K562 (cell line): ENCODE results near the gene RPRD1B. TPM values are rescaled to one million over a fixed set of nuclear protein-coding genes. Genes with fewer than 3 reads are reported as not detected.

Experiments
- CC2D1A ChIP-seq: fragments of 450-650 bp; IDR thresholded peaks from 2 replicates; pipeline ENCODE4 v1.6.1; 2017; ENCODE audit warnings: mild to moderate bottlenecking
- CEBPZ ChIP-seq: fragments of 150-350 bp; IDR thresholded peaks from 2 replicates; pipeline ENCODE4 v1.6.1; 2014; ENCODE audit warnings: low read depth, mild to moderate bottlenecking, low read length, borderline replicate concordance
- CHD1 ChIP-seq: fragments of 200-600 bp; sonication (generic); IDR thresholded peaks from one replicate; pipeline ENCODE4 v1.6.1; 2012; ENCODE audit warnings: mild to moderate bottlenecking, moderate library complexity, low read length, inconsistent platforms
- CHD4 ChIP-seq: fragments of 200-600 bp; sonication (generic); IDR thresholded peaks from 3 replicates; pipeline ENCODE4 v1.6.1; 2012; ENCODE audit warnings: low read depth, mild to moderate bottlenecking, mixed read lengths, low read length, inconsistent platforms; ENCODE audit not compliant: insufficient read depth, insufficient replicate concordance, poor library complexity, severe bottlenecking
- ERF ChIP-seq: fragments of 450-650 bp; formaldehyde crosslinking; IDR thresholded peaks from 2 replicates; pipeline ENCODE4 v1.4.0; 2020; ENCODE audit warnings: mild to moderate bottlenecking, mixed read lengths
- HNRNPUL1 ChIP-seq: fragments of 200-400 bp; formaldehyde crosslinking; IDR thresholded peaks from 2 replicates; pipeline ENCODE4 v1.6.1; 2017; ENCODE audit warnings: low read length
- ID3 ChIP-seq, 2 experiments: fragments of 250-450 bp in 1 of 2; fragments of 450-650 bp in 1 of 2; sonication (Bioruptor Pico) in 1 of 2; IDR thresholded peaks; 2 replicates each; pipeline versions ENCODE4 v1.6.1 to v1.8.0; 2016 to 2021; ENCODE audit warnings: mild to moderate bottlenecking in 2 of 2, moderate library complexity in 2 of 2, missing compliant biosample characterization in 1 of 2, missing genetic modification characterization in 1 of 2
- KLF1 ChIP-seq: fragments of 450-650 bp; IDR thresholded peaks from 2 replicates; pipeline ENCODE4 v1.6.1; 2016; ENCODE audit warnings: missing genetic modification characterization, missing compliant biosample characterization
- MCM7 ChIP-seq, 2 experiments: fragments of 450-650 bp; IDR thresholded peaks; 2 replicates each; pipeline ENCODE4 v1.6.1; 2016 to 2018
- MLX ChIP-seq, 2 experiments: fragments of 450-650 bp in 1 of 2; sonication (generic) in 1 of 2; formaldehyde crosslinking; conservative IDR thresholded peaks; 2 replicates each; pipeline versions ENCODE4 v1.4.0 to v1.8.1; 2020 to 2022; ENCODE audit warnings: mild to moderate bottlenecking in 1 of 2, missing genetic modification reagents in 1 of 2
- PYGO2 ChIP-seq: fragments of 450-650 bp; IDR thresholded peaks from 2 replicates; pipeline ENCODE4 v1.6.1; 2016; ENCODE audit warnings: mild to moderate bottlenecking, missing genetic modification characterization, moderate library complexity, missing compliant biosample characterization
- RBM22 ChIP-seq: fragments of 200-400 bp; formaldehyde crosslinking; IDR thresholded peaks from 2 replicates; pipeline ENCODE4 v1.6.1; 2018; ENCODE audit warnings: low read length, low read depth; ENCODE audit not compliant: poor library complexity, severe bottlenecking
- RCOR1 ChIP-seq, 2 experiments: IDR thresholded peaks; 2 replicates each; pipeline ENCODE4 v1.6.1; 2012; ENCODE audit warnings: low read depth in 2 of 2, low read length in 2 of 2, borderline replicate concordance in 1 of 2, improper control_type of control experiment in 1 of 2
- SMARCC2 ChIP-seq: fragments of 450-650 bp; IDR thresholded peaks from 2 replicates; pipeline ENCODE4 v1.6.1; 2017; ENCODE audit warnings: antibody characterized with exemption, moderate library complexity, mild to moderate bottlenecking, low read depth
- ZBTB12 ChIP-seq: fragments of 250-450 bp; sonication (Bioruptor Pico); IDR thresholded peaks from 2 replicates; pipeline ENCODE4 v1.4.0; 2020
- ZBTB34 ChIP-seq: fragments of 250-450 bp; sonication (Bioruptor Pico); IDR thresholded peaks from 2 replicates; pipeline ENCODE4 v1.8.0; 2021; ENCODE audit warnings: mild to moderate bottlenecking, moderate library complexity
- ZNF146 ChIP-seq: IDR thresholded peaks from one replicate; pipeline ENCODE4 v1.6.1; 2018; ENCODE audit warnings: missing compliant biosample characterization; ENCODE audit not compliant: unreplicated experiment
- ZNF436 ChIP-seq: fragments of 250-450, 450-650 bp; sonication (Bioruptor Pico); formaldehyde crosslinking; IDR thresholded peaks from 2 replicates; pipeline ENCODE4 v1.7.0; 2020; ENCODE audit warnings: mild to moderate bottlenecking
- polyA plus RNA-seq, 8 experiments: library from polyadenylated mRNA; depleted of rRNA in 4 of 8; stranded (reverse) in 5 of 8; unstranded in 3 of 8; fragments of >200 nt; fragmentation: Nextera tagmentation in 2 of 8; fragmentation: Illumina TruSeq in 1 of 8; extraction: Ambion mirVana in 2 of 8; extraction: Trizol in 1 of 8; gene quantifications; 2 replicates each; pipeline versions ENCODE4 v1.2.1 to v1.2.3, GENCODE V29; 2011 to 2014; ENCODE audit warnings: inconsistent platforms in 1 of 8, missing spikeins in 1 of 8
- total RNA-seq, 7 experiments: library from RNA; depleted of rRNA in 6 of 7; stranded (reverse); fragments of >200 nt in 6 of 7; fragmentation: Illumina TruSeq in 2 of 7; extraction: Trizol in 2 of 7; gene quantifications; 2 replicates each; pipeline versions ENCODE4 v1.2.1 to v1.2.3, GENCODE V29; 2011 to 2021; ENCODE audit warnings: low replicate concordance in 1 of 7

The RPRD1B gene
- total and polyA plus RNA-seq, 9 of the 15 experiments (the other 6 are each of a cell fraction or from before 2014, with no cell fraction given) = 5.5 to 43.0 (median 24.4) TPM

- TF ChIP-seq ZNF436 (CRISPR knock-in tag) (no peak), MCM7 (IDR thresholded peaks at IDR 0.05) (no peak), CHD4 (no peak), ID3 (CRISPR knock-in tag; IDR thresholded peaks at IDR 0.05) (no peak), ID3 (tag; IDR thresholded peaks at IDR 0.05) (peak; percentile 61; the same call in 1 of the 2 replicates), RBM22 (peak; percentile 36), CC2D1A (peak; percentile 25; the same call in 1 of the 2 replicates), ZBTB34 (no peak), CHD1 (peak; percentile 38), KLF1 (tag) (no peak; the same call in 1 of the 2 replicates), RCOR1 (IDR thresholded peaks at IDR 0.05; ENCODE audit: borderline replicate concordance in 1 of 2, low read depth in 2 of 2, low read length in 2 of 2) (no peak), ZNF146 (CRISPR knock-in tag) (no peak), HNRNPUL1 (no peak), PYGO2 (tag) (no peak), SMARCC2 (no peak), ERF (CRISPR knock-in tag) (no peak), CEBPZ (no peak), ZBTB12 (CRISPR knock-in tag) (peak; percentile 96), MLX (CRISPR knock-in tag; conservative IDR thresholded peaks at IDR 0.05) (no peak)
Measured at GRCh38 chr20:38033330-38034107, at the start of gene RPRD1B, which contains the start of gene TTI1 (continued).
